ENCODE measurements around the gene ACACB.

DNA sequence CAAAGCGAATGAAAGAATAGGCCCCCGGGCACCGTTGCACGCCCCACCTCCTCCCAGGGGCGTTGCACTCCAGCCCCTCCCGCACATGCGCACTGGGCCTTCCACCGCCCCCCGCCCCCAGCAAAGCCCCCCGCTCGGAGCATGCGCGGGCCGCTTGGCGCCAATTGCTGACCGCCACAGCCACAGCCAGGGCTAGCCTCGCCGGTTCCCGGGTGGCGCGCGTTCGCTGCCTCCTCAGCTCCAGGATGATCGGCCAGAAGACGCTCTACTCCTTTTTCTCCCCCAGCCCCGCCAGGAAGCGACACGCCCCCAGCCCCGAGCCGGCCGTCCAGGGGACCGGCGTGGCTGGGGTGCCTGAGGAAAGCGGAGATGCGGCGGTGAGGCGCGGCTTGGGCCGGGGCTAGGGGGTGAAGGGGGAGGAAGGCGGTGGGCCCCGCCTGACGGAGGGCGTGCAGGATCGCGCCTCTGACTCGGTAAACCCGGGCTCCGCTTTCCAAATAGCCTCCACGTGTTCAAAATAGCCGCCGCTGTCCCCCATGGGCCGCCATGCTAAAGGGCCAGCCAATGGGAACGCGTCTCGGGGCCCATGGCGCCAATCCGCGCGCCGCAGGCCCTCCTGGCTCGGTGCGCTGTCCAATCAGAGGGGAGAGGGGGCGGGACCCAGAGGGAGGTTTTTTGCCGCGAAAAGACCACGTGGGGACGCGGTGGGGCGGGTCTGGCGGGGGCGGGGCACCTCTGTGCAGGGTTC is 18.8 kb upstream of the ACACB start, which contains the start of gene UNG:
- TF ChIP-seq, protein P1, sequence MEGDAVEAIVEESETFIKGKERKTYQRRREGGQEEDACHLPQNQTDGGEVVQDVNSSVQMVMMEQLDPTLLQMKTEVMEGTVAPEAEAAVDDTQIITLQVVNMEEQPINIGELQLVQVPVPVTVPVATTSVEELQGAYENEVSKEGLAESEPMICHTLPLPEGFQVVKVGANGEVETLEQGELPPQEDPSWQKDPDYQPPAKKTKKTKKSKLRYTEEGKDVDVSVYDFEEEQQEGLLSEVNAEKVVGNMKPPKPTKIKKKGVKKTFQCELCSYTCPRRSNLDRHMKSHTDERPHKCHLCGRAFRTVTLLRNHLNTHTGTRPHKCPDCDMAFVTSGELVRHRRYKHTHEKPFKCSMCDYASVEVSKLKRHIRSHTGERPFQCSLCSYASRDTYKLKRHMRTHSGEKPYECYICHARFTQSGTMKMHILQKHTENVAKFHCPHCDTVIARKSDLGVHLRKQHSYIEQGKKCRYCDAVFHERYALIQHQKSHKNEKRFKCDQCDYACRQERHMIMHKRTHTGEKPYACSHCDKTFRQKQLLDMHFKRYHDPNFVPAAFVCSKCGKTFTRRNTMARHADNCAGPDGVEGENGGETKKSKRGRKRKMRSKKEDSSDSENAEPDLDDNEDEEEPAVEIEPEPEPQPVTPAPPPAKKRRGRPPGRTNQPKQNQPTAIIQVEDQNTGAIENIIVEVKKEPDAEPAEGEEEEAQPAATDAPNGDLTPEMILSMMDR (IDR thresholded peaks at IDR 0.05): no peak
- TF ChIP-seq HDAC2 (IDR thresholded peaks at IDR 0.05) (peak; percentile 93), TP53 (CRISPR knock-in tag; IDR thresholded peaks at IDR 0.05) (no peak)
- TF ChIP-seq, protein P2, sequence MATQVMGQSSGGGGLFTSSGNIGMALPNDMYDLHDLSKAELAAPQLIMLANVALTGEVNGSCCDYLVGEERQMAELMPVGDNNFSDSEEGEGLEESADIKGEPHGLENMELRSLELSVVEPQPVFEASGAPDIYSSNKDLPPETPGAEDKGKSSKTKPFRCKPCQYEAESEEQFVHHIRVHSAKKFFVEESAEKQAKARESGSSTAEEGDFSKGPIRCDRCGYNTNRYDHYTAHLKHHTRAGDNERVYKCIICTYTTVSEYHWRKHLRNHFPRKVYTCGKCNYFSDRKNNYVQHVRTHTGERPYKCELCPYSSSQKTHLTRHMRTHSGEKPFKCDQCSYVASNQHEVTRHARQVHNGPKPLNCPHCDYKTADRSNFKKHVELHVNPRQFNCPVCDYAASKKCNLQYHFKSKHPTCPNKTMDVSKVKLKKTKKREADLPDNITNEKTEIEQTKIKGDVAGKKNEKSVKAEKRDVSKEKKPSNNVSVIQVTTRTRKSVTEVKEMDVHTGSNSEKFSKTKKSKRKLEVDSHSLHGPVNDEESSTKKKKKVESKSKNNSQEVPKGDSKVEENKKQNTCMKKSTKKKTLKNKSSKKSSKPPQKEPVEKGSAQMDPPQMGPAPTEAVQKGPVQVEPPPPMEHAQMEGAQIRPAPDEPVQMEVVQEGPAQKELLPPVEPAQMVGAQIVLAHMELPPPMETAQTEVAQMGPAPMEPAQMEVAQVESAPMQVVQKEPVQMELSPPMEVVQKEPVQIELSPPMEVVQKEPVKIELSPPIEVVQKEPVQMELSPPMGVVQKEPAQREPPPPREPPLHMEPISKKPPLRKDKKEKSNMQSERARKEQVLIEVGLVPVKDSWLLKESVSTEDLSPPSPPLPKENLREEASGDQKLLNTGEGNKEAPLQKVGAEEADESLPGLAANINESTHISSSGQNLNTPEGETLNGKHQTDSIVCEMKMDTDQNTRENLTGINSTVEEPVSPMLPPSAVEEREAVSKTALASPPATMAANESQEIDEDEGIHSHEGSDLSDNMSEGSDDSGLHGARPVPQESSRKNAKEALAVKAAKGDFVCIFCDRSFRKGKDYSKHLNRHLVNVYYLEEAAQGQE (IDR thresholded peaks at IDR 0.05): no peak
